ENCODE results near the gene PTPRD. TPM values are rescaled to one million over a fixed set of nuclear protein-coding genes. Genes with fewer than 3 reads are reported as not detected.

PTPRD gene
- total RNA-seq, 1 experiment from 2014 or later, result 0.02 TPM

- Histone ChIP-seq H3K27ac (ENCODE audit: low read depth, low read length) (no peak overlapping the region), H2AFZ (ENCODE audit: low read depth, low read length, poor library complexity, severe bottlenecking) (no peak overlapping the region), H3K36me3 (ENCODE audit: control insufficient read depth in 1 of 2, insufficient read depth in 2 of 2, low read length in 2 of 2) (no peaks in the 10 kb centered on the region), H3K9ac (ENCODE audit: low read length) (no peak overlapping the region), H3K4me3 (replicated peaks in 1 of 2; ENCODE audit: low read depth in 1 of 2, low read length in 2 of 2) (no peak overlapping the region), H3K79me2 (ENCODE audit: insufficient read depth, low read length) (no peaks in the 10 kb centered on the region), H3K27me3 (ENCODE audit: insufficient read depth, low read length) (no peaks in the 10 kb centered on the region), H3K9me3 (ENCODE audit: control insufficient read depth in 1 of 2, insufficient read depth in 1 of 2, low read depth in 1 of 2, low read length in 2 of 2) (peaks cover 14 to 29% of the 10 kb centered on the region in 2 experiments; a peak in 2 of 4 replicates), H3K4me1 (ENCODE audit: control insufficient read depth in 1 of 2, insufficient read depth in 2 of 2, low read length in 2 of 2) (no peaks in the 10 kb centered on the region), H4K20me1 (ENCODE audit: insufficient read depth) (no peaks in the 10 kb centered on the region), H3K9me2 (ENCODE audit: insufficient read depth) (no peaks in the 10 kb centered on the region), H3K4me2 (ENCODE audit: low read length) (no peak overlapping the region)
- no peak for ATAC-seq
- no peak for DNase-seq (ENCODE audit: low read depth, low spot score)
- POLR2A ChIA-PET, result no interaction called here
- RAD21 ChIA-PET (ENCODE audit: low non-redundant PET in 1 of 2, low total read pairs in 2 of 2, uncharacterized antibody in 2 of 2, unreplicated experiment in 2 of 2), result no interaction called here
- intact Hi-C loops (cut with micrococcal nuclease), result no loop called here
- no peak for TF ChIP-seq ELF1 (IDR thresholded peaks at IDR 0.05; ENCODE audit: borderline replicate concordance, low read depth)
- no peak for TF ChIP-seq SP1 (IDR thresholded peaks at IDR 0.05; ENCODE audit: low read depth)
- BruUV-seq (replicated peaks), result no TSS peak
- CTCF ChIA-PET, result no interaction called here
Observed at GRCh38 chr9:8365466-8366160, 2247.2 kb downstream of the PTPRD start.

DNA sequence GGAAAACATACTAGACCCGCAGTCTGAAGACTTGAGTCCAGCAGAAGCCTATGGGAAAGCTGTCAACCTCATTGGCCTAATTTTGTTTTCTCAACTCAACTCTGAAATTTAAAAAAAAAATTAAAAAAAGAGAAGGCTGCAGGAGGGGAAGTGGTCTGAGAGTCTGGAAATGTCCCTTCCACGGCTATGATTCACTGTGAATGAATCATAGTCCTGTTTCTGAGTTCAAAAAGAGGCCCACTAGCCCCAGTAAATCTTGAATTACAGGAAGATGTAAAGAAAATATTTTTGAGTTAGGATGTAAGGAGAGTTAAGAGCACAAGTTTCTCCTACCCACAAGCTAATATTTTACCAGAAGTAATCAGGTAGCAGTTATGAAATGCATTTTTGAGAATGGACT is 2247.8 kb downstream of the PTPRD start:
- peaks cover 14 to 30% of the 10 kb centered on the region in 2 experiments; a peak in 2 of 4 replicates for H3K9me3 ChIP-seq (ENCODE audit: control insufficient read depth in 1 of 2, insufficient read depth in 1 of 2, low read depth in 1 of 2, low read length in 2 of 2)
- DNase-seq (ENCODE audit: low read depth, low spot score), result no peak
- no peaks in the 10 kb centered on the region for H3K27me3 ChIP-seq (ENCODE audit: insufficient read depth, low read length)
- BruUV-seq (replicated peaks), result no TSS peak
- TF ChIP-seq, protein P1, sequence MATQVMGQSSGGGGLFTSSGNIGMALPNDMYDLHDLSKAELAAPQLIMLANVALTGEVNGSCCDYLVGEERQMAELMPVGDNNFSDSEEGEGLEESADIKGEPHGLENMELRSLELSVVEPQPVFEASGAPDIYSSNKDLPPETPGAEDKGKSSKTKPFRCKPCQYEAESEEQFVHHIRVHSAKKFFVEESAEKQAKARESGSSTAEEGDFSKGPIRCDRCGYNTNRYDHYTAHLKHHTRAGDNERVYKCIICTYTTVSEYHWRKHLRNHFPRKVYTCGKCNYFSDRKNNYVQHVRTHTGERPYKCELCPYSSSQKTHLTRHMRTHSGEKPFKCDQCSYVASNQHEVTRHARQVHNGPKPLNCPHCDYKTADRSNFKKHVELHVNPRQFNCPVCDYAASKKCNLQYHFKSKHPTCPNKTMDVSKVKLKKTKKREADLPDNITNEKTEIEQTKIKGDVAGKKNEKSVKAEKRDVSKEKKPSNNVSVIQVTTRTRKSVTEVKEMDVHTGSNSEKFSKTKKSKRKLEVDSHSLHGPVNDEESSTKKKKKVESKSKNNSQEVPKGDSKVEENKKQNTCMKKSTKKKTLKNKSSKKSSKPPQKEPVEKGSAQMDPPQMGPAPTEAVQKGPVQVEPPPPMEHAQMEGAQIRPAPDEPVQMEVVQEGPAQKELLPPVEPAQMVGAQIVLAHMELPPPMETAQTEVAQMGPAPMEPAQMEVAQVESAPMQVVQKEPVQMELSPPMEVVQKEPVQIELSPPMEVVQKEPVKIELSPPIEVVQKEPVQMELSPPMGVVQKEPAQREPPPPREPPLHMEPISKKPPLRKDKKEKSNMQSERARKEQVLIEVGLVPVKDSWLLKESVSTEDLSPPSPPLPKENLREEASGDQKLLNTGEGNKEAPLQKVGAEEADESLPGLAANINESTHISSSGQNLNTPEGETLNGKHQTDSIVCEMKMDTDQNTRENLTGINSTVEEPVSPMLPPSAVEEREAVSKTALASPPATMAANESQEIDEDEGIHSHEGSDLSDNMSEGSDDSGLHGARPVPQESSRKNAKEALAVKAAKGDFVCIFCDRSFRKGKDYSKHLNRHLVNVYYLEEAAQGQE (IDR thresholded peaks at IDR 0.05; ENCODE audit: low read depth), result no peak
- TF ChIP-seq FOSL1 (IDR thresholded peaks at IDR 0.05; ENCODE audit: low read depth), result no peak
- TF ChIP-seq ZBTB33 (IDR thresholded peaks at IDR 0.05; ENCODE audit: extremely low read depth, insufficient replicate concordance, low read length), result no peak
- TF ChIP-seq SP1 (IDR thresholded peaks at IDR 0.05; ENCODE audit: low read depth), result no peak
- TF ChIP-seq EZH2phosphoT487 (IDR thresholded peaks at IDR 0.05; ENCODE audit: borderline replicate concordance), result no peak
- TF ChIP-seq ELF1 (IDR thresholded peaks at IDR 0.05; ENCODE audit: borderline replicate concordance, low read depth), result no peak
- no peak for TF ChIP-seq CEBPB (IDR thresholded peaks at IDR 0.05; ENCODE audit: low read depth)
- TF ChIP-seq ATF3 (IDR thresholded peaks at IDR 0.05), result no peak
- H2AFZ ChIP-seq (ENCODE audit: low read depth, low read length, poor library complexity, severe bottlenecking), result no peak overlapping the region
- no peaks in the 10 kb centered on the region for H3K4me1 ChIP-seq (ENCODE audit: control insufficient read depth in 1 of 2, insufficient read depth in 2 of 2, low read length in 2 of 2)
- ChIA-PET POLR2A (no interaction called here), RAD21 (ENCODE audit: low non-redundant PET in 1 of 2, low total read pairs in 2 of 2, uncharacterized antibody in 2 of 2, unreplicated experiment in 2 of 2) (no interaction called here), CTCF (no interaction called here)
- no peaks in the 10 kb centered on the region for H3K36me3 ChIP-seq (ENCODE audit: control insufficient read depth in 1 of 2, insufficient read depth in 2 of 2, low read length in 2 of 2)
- no peaks in the 10 kb centered on the region for H3K79me2 ChIP-seq (ENCODE audit: insufficient read depth, low read length)
- ATAC-seq, result no peak
- no peak overlapping the region for H3K9ac ChIP-seq (ENCODE audit: low read length)
- H3K4me2 ChIP-seq (ENCODE audit: low read length), result no peak overlapping the region
- H4K20me1 ChIP-seq (ENCODE audit: insufficient read depth), result no peaks in the 10 kb centered on the region
- H3K4me3 ChIP-seq (replicated peaks in 1 of 2; ENCODE audit: low read depth in 1 of 2, low read length in 2 of 2), result no peak overlapping the region
- intact Hi-C loops (cut with micrococcal nuclease), result no loop called here
- no peak overlapping the region for H3K27ac ChIP-seq (ENCODE audit: low read depth, low read length)
- H3K9me2 ChIP-seq (ENCODE audit: insufficient read depth), result no peaks in the 10 kb centered on the region
